COLO829 (cell line): ENCODE measurements around the gene BLOC1S5.
A peak's percentile ranks its signal among the peaks of the same experiment; 100 is the strongest.
"Not testable (repeated sequence)": the region's sequence is repeated elsewhere in the genome, so short reads cannot be mapped to it uniquely, and the experiment has no call there.

Experiments
- DNase-seq: peaks from one replicate; pipeline ENCODE4 v3.0.0; 2012; ENCODE audit warnings: low spot score

BLOC1S5 gene

DNA sequence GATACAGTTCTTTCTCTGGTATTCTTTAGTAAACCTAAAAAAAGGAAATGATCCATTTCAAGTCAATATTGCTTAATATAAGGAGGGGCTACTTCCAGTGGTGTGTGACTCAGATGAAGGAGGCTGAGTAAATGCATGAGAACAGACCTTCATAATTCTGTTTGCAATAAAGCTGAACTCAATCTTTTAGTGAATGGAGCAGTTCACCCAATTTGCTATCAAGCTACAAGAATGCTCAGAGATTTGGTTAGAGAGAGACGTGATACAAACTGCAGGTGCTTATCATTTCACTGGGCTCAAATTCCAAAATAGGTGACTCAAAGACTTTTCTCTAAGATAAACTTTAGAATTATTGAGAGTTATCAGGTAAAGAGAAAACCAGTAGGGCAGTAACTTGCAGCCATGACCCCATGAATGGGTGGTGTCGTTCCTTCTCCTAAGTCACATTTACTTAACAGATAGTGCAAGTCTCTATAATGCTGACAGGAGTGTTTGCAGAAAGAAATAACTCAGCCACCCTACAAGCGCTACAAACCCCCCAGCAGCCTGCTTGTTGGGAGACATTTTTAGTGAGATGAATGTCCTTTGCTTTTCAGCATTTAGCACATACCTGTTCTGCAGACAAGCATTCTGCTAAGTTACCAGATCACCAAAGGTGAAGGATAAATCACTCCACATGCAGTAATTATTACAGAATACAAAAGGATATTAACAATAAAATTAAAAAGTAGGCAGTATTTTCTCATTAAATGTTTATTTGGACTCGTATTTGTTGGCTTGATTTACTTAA lies 16.4 kb upstream of the BLOC1S5 start:
- DNase-seq = no peak

GRCh38 chr6:8079126-8079525 lies 14.9 kb upstream of the BLOC1S5 start:
- no peak for DNase-seq

DNA sequence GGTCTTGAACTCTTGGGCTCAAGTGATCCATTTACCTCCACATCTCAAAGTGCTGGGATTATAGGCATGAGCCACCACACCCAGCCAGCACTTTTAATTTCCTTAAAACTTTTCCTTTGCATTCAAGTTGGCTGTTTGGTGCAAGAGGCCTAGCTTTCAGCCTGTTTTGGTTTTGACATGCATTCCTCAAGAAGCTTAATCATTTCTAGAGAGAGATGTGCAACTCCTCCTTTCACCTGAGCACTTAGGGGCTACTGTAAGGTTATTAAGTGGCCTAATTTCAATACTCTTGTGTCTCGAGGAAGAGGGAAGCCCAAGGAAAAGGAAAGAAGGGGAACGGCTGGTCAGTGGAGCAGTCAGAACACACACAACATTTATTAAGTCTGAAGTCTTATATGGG lies 13.8 kb upstream of the BLOC1S5 start:
- no peak for DNase-seq

DNA sequence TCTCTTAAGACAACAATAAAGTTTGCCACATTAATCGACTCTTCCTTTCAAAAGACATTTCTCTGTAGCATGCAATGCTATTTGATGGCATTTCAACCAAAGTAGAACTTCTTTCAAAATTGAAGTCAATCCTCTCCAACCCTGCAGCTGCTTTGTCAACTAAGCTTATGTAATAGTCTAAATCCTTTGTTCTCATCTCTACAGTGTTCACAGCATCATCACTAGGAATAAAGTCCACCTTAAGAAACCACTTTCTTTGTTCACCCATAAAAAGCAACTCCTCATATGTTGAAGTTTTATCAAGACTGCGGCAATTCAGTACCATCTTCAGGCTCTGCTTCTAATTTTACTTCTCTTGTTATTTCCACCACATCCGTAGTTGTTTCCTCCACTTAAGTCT lies 11.5 kb upstream of the BLOC1S5 start:
- DNase-seq = no peak

- DNase-seq = no peak
Observed at GRCh38 chr6:8075185-8075584, 11.0 kb upstream of the BLOC1S5 start.

DNA sequence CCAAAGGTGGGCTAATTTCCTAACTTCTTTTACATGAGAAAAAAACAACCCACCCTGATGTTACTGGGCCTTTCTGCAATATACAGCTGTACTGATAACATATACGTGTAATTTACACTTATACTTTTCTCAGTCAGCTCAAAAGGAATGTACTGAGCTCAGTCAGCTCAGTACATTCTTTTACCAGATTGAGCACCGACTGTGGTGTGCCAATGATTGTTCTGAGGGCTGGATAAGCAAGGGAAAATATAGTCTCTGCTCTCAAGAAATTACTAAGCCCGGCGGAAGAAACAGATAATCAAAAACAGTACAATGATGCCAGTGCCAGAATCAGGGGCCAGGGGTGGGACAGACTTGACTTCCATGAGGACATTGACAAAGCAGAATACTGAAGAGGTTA lies 10.0 kb upstream of the BLOC1S5 start:
- no peak for DNase-seq

- DNase-seq = no peak
Observed at GRCh38 chr6:8073758-8074157, 9.6 kb upstream of the BLOC1S5 start.

DNA sequence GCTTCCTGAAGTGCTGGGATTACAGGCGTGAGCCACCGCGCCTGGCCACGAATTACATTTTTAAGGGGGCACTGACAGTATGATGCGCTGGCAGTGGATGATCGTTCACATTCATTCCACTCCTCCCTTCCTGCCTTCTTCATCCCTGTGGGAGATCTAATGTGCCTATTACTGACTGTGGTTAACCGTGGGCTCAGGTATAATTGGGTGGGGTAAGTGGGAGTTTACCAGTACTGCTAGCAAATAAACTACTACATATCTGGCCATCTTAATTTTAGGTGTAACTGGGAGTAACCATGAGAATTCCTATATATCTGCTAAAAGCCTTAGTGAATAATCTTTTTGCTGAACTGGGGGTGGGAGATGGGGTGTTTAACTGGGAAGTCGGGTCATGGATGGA lies 6.5 kb upstream of the BLOC1S5 start:
- DNase-seq = no peak

DNA sequence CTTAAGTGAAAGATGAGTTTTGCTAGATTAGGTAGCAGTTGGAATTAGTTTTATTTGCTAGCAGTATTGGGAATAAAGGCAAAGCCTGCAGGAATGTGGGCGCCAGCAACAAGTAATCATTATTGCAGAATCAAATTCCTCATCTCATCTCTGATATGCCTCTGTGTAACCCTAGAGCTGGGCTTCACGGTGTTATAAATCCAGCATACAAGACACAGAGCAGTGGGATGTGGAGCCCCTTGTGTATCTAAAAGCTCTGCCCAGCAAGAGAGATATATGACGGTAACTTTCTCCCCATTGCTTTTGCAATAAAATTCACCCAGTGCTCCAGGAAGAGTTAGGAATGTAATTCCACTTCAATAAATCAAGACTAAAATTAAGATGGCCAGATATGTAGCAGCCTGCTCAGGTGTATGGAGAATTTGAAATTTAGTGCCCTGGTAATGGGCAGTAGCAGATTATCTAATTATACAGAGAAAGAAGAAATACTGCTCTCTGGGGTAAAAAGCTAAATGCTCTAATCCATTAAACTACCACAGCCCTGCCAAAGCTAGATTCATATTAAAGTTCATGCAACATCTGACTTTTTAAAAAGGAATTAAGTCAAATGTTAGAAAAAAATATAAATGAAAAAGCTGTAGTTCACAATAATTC lies 5.6 kb upstream of the BLOC1S5 start:
- DNase-seq = no peak

- DNase-seq = no peak
Observed at GRCh38 chr6:8069151-8069550, 5.0 kb upstream of the BLOC1S5 start.

- DNase-seq = no peak
Observed at GRCh38 chr6:8066108-8066507, 1.9 kb upstream of the BLOC1S5 start.

GRCh38 chr6:8065519-8065911 lies 1.3 kb upstream of the BLOC1S5 start:
- DNase-seq = no peak

DNA sequence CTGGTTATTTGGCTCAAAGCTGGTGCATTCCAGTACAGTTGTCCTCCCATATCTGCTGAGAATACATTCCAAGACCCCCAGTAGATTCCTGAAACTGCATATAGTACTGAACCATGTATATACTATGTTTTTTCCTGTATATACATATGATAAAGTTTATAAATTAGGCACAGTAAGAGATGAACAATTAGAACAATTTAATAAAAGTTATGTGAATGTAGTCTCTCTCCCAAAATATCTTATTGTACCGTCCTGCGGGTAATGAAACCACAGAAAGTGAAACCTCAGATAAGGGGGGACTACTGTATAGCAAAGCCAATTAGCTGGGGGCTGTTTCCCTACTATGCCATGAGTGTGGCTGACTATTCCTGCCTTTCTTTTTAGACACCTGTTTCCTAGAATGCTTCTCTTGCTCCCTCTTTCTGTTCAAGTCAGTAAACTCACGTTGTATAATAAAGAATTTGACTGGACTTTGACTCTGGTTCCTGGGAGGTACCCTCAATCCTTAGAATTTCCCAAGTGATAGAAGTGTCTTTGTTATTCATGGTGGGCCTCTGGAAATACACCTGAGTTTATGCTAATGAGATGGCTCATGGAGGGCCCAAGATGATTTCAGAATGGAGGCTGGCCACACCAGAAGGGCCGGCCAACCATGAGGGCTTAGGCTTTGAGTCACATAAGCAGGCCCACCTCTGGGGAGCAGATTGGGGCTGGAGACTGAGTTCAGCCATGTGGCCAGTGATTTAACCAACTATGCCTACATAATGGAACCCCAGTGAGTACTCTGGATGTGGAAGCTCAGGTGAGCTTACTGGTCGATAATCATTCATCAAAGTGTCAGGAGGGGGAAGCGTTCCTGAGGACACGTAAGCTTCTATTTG lies 689 bp upstream of the BLOC1S5 start:
- no peak for DNase-seq

GRCh38 chr6:8061736-8062135 lies 2.5 kb downstream of the BLOC1S5 start:
- DNase-seq = no peak

GRCh38 chr6:8060346-8060745 lies 3.8 kb downstream of the BLOC1S5 start:
- DNase-seq = no peak

DNA sequence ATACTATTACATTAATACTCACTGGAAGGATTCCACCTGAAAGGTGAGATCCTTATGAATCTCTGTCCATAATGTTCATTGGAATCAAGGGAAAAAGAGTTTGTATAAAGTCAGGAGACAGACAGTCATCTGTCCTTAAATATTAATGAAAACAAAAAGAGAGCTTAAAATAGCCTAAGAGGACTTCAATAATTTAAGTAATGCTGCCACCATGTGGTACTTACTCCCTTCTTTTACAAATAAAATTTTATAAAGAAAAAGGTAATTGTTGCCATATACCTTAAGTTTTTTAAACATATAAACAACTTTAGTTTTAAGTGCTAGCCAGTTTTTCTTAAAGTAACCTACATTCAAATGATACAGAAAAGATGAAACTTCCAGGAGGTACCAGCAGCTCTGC lies 5.1 kb downstream of the BLOC1S5 start:
- DNase-seq = peak; percentile 28

DNA sequence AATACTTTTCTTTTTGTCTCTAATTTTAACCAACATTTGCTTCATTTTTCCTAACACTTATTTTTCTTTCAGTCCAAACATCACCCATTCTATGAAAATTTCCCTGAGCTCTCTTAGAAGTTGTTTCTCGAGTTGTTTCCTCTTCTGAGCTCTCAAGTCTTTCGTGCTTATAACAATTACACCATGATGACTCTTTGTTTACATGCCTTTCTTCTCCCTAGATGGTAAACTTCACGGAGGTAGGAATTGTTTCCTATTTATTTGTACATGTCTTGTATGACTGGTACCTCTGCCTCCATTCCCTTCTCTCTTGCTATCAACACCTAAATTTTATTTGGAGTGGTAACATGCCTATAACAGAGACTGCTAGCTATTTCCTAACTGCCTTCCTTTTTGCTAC lies 6.4 kb downstream of the BLOC1S5 start:
- no peak for DNase-seq

DNA sequence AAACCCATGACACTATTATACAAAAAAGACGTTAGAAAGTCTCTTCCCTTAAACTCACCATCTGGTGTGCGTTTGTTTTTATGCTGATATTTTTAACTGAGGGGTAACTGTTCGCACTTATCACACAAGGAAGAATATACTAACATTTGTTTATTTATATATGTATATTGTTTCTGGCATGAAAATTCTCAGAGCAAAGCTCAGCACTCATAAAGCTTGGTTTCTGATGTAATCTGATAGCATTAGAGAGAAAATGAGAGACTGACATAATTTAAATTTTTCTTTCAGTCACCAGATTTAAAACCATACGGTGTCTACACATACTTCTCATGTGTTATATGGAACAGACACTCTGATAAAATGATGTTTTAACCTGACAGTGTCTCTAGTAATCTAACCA lies 6.9 kb downstream of the BLOC1S5 start:
- no peak for DNase-seq

DNA sequence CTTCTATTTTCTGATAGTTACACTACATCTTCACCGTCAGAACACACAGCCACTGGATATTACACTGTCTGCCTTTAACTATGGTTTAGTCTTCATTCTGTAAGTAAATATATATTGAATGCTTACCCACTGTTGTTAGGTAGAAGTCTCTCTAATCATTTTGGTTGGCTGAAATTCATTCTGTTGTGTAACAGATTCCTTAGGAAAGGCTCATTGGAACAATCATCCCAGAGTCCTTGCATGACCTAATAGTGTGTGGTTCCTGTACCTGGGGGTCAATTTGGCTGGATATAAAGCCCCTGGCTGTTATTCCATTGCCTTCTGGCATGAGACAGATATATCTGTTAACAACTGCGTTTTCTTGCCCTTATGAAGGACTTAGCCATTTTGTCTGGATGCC lies 9.9 kb downstream of the BLOC1S5 start:
- no peak for DNase-seq

DNA sequence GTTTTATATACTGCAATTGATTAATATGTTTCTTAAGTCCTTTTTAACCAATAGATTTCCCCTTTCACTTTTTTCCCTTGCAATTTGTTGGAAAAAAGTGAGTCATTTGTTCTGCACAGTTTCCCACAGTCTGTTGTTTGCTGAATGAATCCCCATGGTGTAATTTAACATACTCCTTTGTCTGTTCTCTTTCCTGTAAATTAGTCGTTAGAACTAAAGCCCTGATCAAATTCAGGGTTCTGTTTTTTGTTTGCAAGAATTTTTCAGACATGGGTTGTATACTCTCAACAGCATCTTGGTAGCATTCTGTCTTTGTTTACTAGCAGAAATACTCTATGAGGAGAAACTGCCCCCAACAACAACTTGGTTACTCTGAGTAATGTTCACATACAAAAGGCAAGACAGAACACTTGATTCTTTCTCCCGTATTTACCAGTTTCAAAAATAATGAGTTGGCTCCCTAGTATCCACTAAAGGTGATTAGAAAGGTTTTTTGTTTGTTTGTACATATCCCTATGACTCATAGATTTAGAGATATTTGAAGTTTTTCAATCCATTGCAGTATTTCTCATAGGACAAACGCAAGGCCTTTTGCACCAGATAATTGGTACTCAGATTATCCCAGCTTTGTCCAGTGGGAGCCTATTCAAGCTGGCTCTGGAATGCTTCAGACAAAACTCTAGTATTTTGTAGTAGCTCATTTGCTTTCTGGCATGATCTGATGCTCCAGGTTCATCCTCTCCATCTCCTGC lies 16.5 kb downstream of the BLOC1S5 start:
- DNase-seq = peak; percentile 18

- not testable (repeated sequence) for DNase-seq
Observed at GRCh38 chr6:8045769-8046168, 18.4 kb downstream of the BLOC1S5 start.

- DNase-seq = no peak
Observed at GRCh38 chr6:8043221-8043620, 21.0 kb downstream of the BLOC1S5 start.
